ENCODE data around the gene MAPK8IP1. TPM values are rescaled to one million over a fixed set of nuclear protein-coding genes. Genes with fewer than 3 reads are reported as not detected.

Gene MAPK8IP1
- total RNA-seq, 1 donor from 2014 or later = 11.5 TPM

- TF ChIP-seq CTCF (IDR thresholded peaks at IDR 0.05; ENCODE audit: unreplicated experiment) = no peak
- Mint-ChIP-seq H3K27me3 (ENCODE audit: low read depth) (peaks cover 50% of the 10 kb centered on the region), H3K9me3 (no peaks in the 10 kb centered on the region), H3K4me3 (no peak overlapping the region), H3K27ac (no peak overlapping the region), H3K4me1 (peaks cover 3% of the 10 kb centered on the region), H3K36me3 (no peaks in the 10 kb centered on the region)
- DNase-seq (ENCODE audit: low spot score in 2 of 2, unreplicated experiment in 2 of 2) = no peak
These were observed 2.1 kb downstream of the MAPK8IP1 start for GRCh38 chr11:45887587-45887986.

GRCh38 chr11:45889555-45889954 is 4.1 kb downstream of the MAPK8IP1 start:
- no peaks in the 10 kb centered on the region for H3K9me3 Mint-ChIP-seq
- TF ChIP-seq CTCF (IDR thresholded peaks at IDR 0.05; ENCODE audit: unreplicated experiment) = no peak
- no peak overlapping the region for H3K27ac Mint-ChIP-seq
- peaks cover 3% of the 10 kb centered on the region for H3K4me1 Mint-ChIP-seq
- H3K4me3 Mint-ChIP-seq = no peak overlapping the region
- no peaks in the 10 kb centered on the region for H3K36me3 Mint-ChIP-seq
- no peak for DNase-seq (ENCODE audit: low spot score in 2 of 2, unreplicated experiment in 2 of 2)
- H3K27me3 Mint-ChIP-seq (ENCODE audit: low read depth) = peaks cover 48% of the 10 kb centered on the region

GRCh38 chr11:45889966-45890365 is 4.5 kb downstream of the MAPK8IP1 start:
- TF ChIP-seq CTCF (IDR thresholded peaks at IDR 0.05; ENCODE audit: unreplicated experiment) = no peak
- H3K27me3 Mint-ChIP-seq (ENCODE audit: low read depth) = peaks cover 44% of the 10 kb centered on the region
- DNase-seq (ENCODE audit: low spot score in 2 of 2, unreplicated experiment in 2 of 2) = no peak

GRCh38 chr11:45890886-45891550 is 5.6 kb downstream of the MAPK8IP1 start:
- no peak for DNase-seq (ENCODE audit: low spot score in 2 of 2, unreplicated experiment in 2 of 2)
- no peaks in the 10 kb centered on the region for H3K36me3 Mint-ChIP-seq
- no peaks in the 10 kb centered on the region for H3K9me3 Mint-ChIP-seq
- H3K27me3 Mint-ChIP-seq (ENCODE audit: low read depth) = peaks cover 39% of the 10 kb centered on the region
- TF ChIP-seq CTCF (IDR thresholded peaks at IDR 0.05; ENCODE audit: unreplicated experiment) = no peak
- H3K27ac Mint-ChIP-seq = no peak overlapping the region
- H3K4me1 Mint-ChIP-seq = no peaks in the 10 kb centered on the region
- H3K4me3 Mint-ChIP-seq = no peak overlapping the region

More at GRCh38 chr11:45889966-45890365, 4.5 kb downstream of the MAPK8IP1 start:
- no peak overlapping the region for H3K27ac Mint-ChIP-seq
- H3K9me3 Mint-ChIP-seq = no peaks in the 10 kb centered on the region
- peaks cover 3% of the 10 kb centered on the region for H3K4me1 Mint-ChIP-seq
- H3K36me3 Mint-ChIP-seq = no peaks in the 10 kb centered on the region
- H3K4me3 Mint-ChIP-seq = no peak overlapping the region

GRCh38 chr11:45892856-45893255 is 7.4 kb downstream of the MAPK8IP1 start:
- H3K36me3 Mint-ChIP-seq = no peaks in the 10 kb centered on the region

More at GRCh38 chr11:45892856-45893255, 7.4 kb downstream of the MAPK8IP1 start:
- TF ChIP-seq CTCF (IDR thresholded peaks at IDR 0.05; ENCODE audit: unreplicated experiment) = no peak
- H3K4me3 Mint-ChIP-seq = no peak overlapping the region
- no peak for DNase-seq (ENCODE audit: low spot score in 2 of 2, unreplicated experiment in 2 of 2)
- no peak overlapping the region for H3K27ac Mint-ChIP-seq
- peaks cover 21% of the 10 kb centered on the region for H3K27me3 Mint-ChIP-seq (ENCODE audit: low read depth)
- H3K4me1 Mint-ChIP-seq = peaks cover 4% of the 10 kb centered on the region
- H3K9me3 Mint-ChIP-seq = no peaks in the 10 kb centered on the region
